Neural progenitor cell (in vitro differentiated cells): Measurements from ENCODE around the gene CEP57L1. TPM values are rescaled to one million over a fixed set of nuclear protein-coding genes. Genes with fewer than 3 reads are reported as not detected.

ENCODE experiments used
- DNase-seq: peaks from one replicate; pipeline ENCODE4 v3.0.0-alpha.2; 2016; ENCODE audit warnings: low spot score
- H2AFZ ChIP-seq: fragments of 200-600 bp; sonication (generic); replicated peaks from 2 replicates; pipeline ENCODE4 v1.6.1; 2016; ENCODE audit warnings: antibody characterized with exemption
- H3F3A ChIP-seq: fragments of 200-600 bp; sonication (generic); 2 replicates; pipeline ENCODE4 v1.6.1; 2016; ENCODE audit warnings: antibody characterized with exemption, low read depth
- H3K27ac ChIP-seq: fragments of 200-600 bp; sonication (generic); 2 replicates; pipeline ENCODE4 v1.5.1; 2016; ENCODE audit warnings: mild to moderate bottlenecking
- H3K27me3 ChIP-seq: fragments of 200-600 bp; sonication (generic); 2 replicates; pipeline ENCODE4 v1.6.1; 2016; ENCODE audit warnings: mild to moderate bottlenecking, moderate library complexity
- H3K36me3 ChIP-seq: fragments of 200-600 bp; sonication (generic); 2 replicates; pipeline ENCODE4 v1.5.1; 2016
- H3K4me1 ChIP-seq: fragments of 200-600 bp; sonication (generic); 2 replicates; pipeline ENCODE4 v1.6.1; 2016; ENCODE audit warnings: mixed run types
- H3K4me2 ChIP-seq: fragments of 200-600 bp; sonication (generic); 2 replicates; pipeline ENCODE4 v1.6.1; 2016
- H3K4me3 ChIP-seq: fragments of 200-600 bp; sonication (generic); 2 replicates; pipeline ENCODE4 v1.5.1; 2016
- H3K79me2 ChIP-seq: fragments of 200-600 bp; sonication (generic); 2 replicates; pipeline ENCODE4 v1.6.1; 2016; ENCODE audit warnings: low read depth
- H3K9ac ChIP-seq: fragments of 200-600 bp; sonication (generic); 2 replicates; pipeline ENCODE4 v1.6.1; 2016
- H3K9me3 ChIP-seq: fragments of 200-600 bp; sonication (generic); 2 replicates; pipeline ENCODE4 v1.5.1; 2016; ENCODE audit warnings: low read depth
- H4K20me1 ChIP-seq: fragments of 200-600 bp; sonication (generic); 2 replicates; pipeline ENCODE4 v1.6.1; 2016; ENCODE audit warnings: low read depth
- H3K27ac Mint-ChIP-seq: 3 replicates; pipeline ENCODE4 v1.8.0; 2021; ENCODE audit warnings: mixed read lengths
- H3K27me3 Mint-ChIP-seq: 2 replicates; pipeline ENCODE4 v1.8.0; 2022; ENCODE audit warnings: low read depth, mild to moderate bottlenecking, inconsistent platforms, moderate library complexity, mixed read lengths; ENCODE audit not compliant: insufficient read depth
- H3K36me3 Mint-ChIP-seq: 3 replicates; pipeline ENCODE4 v1.8.0; 2021; ENCODE audit warnings: mixed read lengths
- H3K4me1 Mint-ChIP-seq: 3 replicates; pipeline ENCODE4 v1.8.0; 2021; ENCODE audit warnings: mixed read lengths
- H3K4me3 Mint-ChIP-seq: 3 replicates; pipeline ENCODE4 v1.8.0; 2021; ENCODE audit warnings: mild to moderate bottlenecking, moderate library complexity, mixed read lengths
- H3K9me3 Mint-ChIP-seq: 3 replicates; pipeline ENCODE4 v1.8.0; 2020; ENCODE audit warnings: mixed read lengths
- EZH2 ChIP-seq: fragments of 200-600 bp; sonication (generic); IDR thresholded peaks from 2 replicates; pipeline ENCODE4 v1.6.1; 2017; ENCODE audit warnings: antibody characterized with exemption, mild to moderate bottlenecking, moderate library complexity
- EZH2phosphoT487 ChIP-seq: fragments of 200-600 bp; sonication (generic); IDR thresholded peaks from 2 replicates; pipeline ENCODE4 v1.6.1; 2017; ENCODE audit warnings: antibody characterized with exemption
- total RNA-seq: library from RNA; depleted of rRNA; stranded (reverse); fragments of >200 nt; gene quantifications from 2 replicates; pipeline ENCODE4 v1.2.3, GENCODE V29; 2015; ENCODE audit warnings: low replicate concordance
- TF ChIP-seq, protein P1 (sequence below): fragments of 200-600 bp; sonication (generic); IDR thresholded peaks from 2 replicates; pipeline ENCODE4 v1.5.1; 2017; ENCODE audit warnings: antibody characterized with exemption, mild to moderate bottlenecking

The CEP57L1 gene
- total RNA-seq, 1 donor from 2014 or later: 68.0 TPM

DNA sequence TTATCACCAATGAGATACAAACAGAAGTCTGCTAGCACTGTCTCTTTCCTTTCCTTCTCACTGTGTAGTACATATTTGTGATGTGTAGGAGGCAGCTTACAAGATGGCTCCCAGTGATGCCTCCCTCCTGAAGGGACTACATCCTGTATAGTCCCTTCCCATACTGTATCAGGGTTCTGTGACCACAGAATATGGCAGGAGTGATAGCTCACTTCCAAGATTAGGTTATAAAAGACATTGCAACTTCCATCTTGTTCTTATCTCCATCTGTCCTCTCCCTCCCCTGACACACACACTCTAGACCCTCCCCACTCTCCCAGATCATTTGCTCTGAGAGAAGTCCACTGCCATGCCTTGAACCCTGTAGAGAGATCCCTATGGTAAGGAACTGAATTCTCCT lies 38.6 kb upstream of the CEP57L1 start:
- H3K27me3 ChIP-seq: no peaks in the 10 kb centered on the region
- H3K36me3 Mint-ChIP-seq: no peaks in the 10 kb centered on the region
- peaks cover 13% of the 10 kb centered on the region for H3K4me1 ChIP-seq
- peaks cover 22% of the 10 kb centered on the region for H3K4me1 Mint-ChIP-seq
- no peaks in the 10 kb centered on the region for H3K9me3 Mint-ChIP-seq
- no peak overlapping the region for H3K9ac ChIP-seq
- no peak overlapping the region for H3K27ac ChIP-seq
- no peaks in the 10 kb centered on the region for H3K79me2 ChIP-seq
- H4K20me1 ChIP-seq: no peaks in the 10 kb centered on the region
- H2AFZ ChIP-seq: no peak overlapping the region
- no peaks in the 10 kb centered on the region for H3K36me3 ChIP-seq
- no peaks in the 10 kb centered on the region for H3K27me3 Mint-ChIP-seq
- no peaks in the 10 kb centered on the region for H3K9me3 ChIP-seq
- TF ChIP-seq EZH2phosphoT487: no peak
- no peak for TF ChIP-seq EZH2
- TF ChIP-seq, protein P1, sequence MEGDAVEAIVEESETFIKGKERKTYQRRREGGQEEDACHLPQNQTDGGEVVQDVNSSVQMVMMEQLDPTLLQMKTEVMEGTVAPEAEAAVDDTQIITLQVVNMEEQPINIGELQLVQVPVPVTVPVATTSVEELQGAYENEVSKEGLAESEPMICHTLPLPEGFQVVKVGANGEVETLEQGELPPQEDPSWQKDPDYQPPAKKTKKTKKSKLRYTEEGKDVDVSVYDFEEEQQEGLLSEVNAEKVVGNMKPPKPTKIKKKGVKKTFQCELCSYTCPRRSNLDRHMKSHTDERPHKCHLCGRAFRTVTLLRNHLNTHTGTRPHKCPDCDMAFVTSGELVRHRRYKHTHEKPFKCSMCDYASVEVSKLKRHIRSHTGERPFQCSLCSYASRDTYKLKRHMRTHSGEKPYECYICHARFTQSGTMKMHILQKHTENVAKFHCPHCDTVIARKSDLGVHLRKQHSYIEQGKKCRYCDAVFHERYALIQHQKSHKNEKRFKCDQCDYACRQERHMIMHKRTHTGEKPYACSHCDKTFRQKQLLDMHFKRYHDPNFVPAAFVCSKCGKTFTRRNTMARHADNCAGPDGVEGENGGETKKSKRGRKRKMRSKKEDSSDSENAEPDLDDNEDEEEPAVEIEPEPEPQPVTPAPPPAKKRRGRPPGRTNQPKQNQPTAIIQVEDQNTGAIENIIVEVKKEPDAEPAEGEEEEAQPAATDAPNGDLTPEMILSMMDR: no peak
- H3K4me2 ChIP-seq: no peak overlapping the region
- H3K27ac Mint-ChIP-seq: no peak overlapping the region
- H3K4me3 Mint-ChIP-seq: no peak overlapping the region
- no peak overlapping the region for H3K4me3 ChIP-seq
- DNase-seq: no peak
- no peaks in the 10 kb centered on the region for H3F3A ChIP-seq

DNA sequence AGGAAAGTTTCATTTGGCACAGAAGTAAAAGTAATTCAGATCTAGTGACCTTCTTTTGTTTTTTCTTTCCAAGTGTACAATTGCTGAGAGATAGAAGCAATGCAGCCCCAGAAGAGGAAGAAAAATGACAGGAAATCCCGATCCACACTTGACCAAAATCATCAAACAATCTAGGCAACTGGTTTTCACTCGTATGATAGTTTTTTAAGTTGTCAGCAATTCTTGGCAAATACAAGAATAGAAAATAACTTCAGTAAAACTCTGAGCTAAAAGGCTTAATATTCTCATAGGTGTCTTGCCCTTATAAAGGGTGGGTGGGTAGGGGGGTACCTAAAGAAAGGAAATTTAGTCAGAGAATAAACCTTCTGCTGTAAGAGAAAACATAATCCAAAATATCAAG lies 36.7 kb upstream of the CEP57L1 start:
- TF ChIP-seq EZH2phosphoT487 (no peak), EZH2 (no peak)
- TF ChIP-seq, protein P1: no peak
- Histone ChIP-seq H3K27me3 (no peaks in the 10 kb centered on the region), H3K4me3 (no peak overlapping the region), H3K9ac (no peak overlapping the region), H4K20me1 (no peaks in the 10 kb centered on the region), H3K4me1 (peaks cover 2% of the 10 kb centered on the region), H3K9me3 (no peaks in the 10 kb centered on the region), H3K27ac (no peak overlapping the region), H3F3A (no peaks in the 10 kb centered on the region), H3K4me2 (no peak overlapping the region), H3K36me3 (no peaks in the 10 kb centered on the region), H3K79me2 (no peaks in the 10 kb centered on the region), H2AFZ (no peak overlapping the region)
- no peak overlapping the region for H3K27ac Mint-ChIP-seq
- no peaks in the 10 kb centered on the region for H3K27me3 Mint-ChIP-seq
- no peak for DNase-seq
- H3K9me3 Mint-ChIP-seq: no peaks in the 10 kb centered on the region
- no peaks in the 10 kb centered on the region for H3K36me3 Mint-ChIP-seq
- H3K4me1 Mint-ChIP-seq: peaks cover 11% of the 10 kb centered on the region
- H3K4me3 Mint-ChIP-seq: no peak overlapping the region

GRCh38 chr6:109059153-109059552 lies 36.2 kb upstream of the CEP57L1 start:
- Histone ChIP-seq H3K9me3 (no peaks in the 10 kb centered on the region), H3K79me2 (no peaks in the 10 kb centered on the region), H3K27ac (no peak overlapping the region), H3K4me3 (no peak overlapping the region), H3K4me2 (no peak overlapping the region), H3K9ac (no peak overlapping the region), H3K36me3 (no peaks in the 10 kb centered on the region), H3K4me1 (no peaks in the 10 kb centered on the region), H2AFZ (no peak overlapping the region), H3F3A (no peaks in the 10 kb centered on the region), H4K20me1 (no peaks in the 10 kb centered on the region), H3K27me3 (no peaks in the 10 kb centered on the region)
- TF ChIP-seq, protein P1: no peak
- TF ChIP-seq EZH2phosphoT487 (no peak), EZH2 (no peak)
- DNase-seq: no peak
- Mint-ChIP-seq H3K27me3 (no peaks in the 10 kb centered on the region), H3K4me3 (no peak overlapping the region), H3K27ac (no peak overlapping the region), H3K4me1 (peaks cover 9% of the 10 kb centered on the region), H3K36me3 (no peaks in the 10 kb centered on the region), H3K9me3 (no peaks in the 10 kb centered on the region)
